Measurements from ENCODE around the gene FAM13A.

The FAM13A gene

DNA sequence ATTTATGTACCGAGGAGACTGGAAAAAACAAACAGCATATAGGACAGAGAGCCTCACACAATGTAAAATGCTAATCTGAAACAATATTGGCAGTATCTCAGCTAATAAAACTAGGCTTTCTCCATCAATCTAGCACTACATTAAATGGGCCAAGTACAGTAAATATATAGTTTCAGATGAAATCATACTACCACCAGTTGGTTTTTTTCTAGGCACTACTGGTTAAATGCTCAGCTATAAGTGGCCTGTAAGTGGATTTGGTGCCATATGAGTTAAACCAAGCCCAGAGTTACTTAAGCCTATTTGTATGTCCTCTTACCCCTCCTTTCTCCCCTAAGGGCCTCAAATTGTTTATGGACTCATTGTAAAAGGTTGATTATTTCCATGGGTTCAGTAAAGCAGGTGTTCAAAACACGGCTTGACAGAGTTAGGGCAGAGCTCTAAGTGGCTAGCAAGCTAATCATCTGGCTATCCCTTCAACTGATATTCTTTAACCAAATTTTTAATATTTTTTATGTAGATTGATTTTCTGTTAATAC is 57.5 kb downstream of the FAM13A start:
- Histone ChIP-seq H3K4me1 (ENCODE audit: control insufficient read depth, insufficient read depth, low read length) (peaks cover 20% of the 10 kb centered on the region), H3K36me3 (ENCODE audit: control insufficient read depth in 2 of 2, insufficient read depth in 1 of 2, low read length in 2 of 2) (no peaks in the 10 kb centered on the region), H3K27ac (ENCODE audit: extremely low read depth, low read depth, low read length) (no peak overlapping the region), H3K9me3 (ENCODE audit: control insufficient read depth, insufficient read depth, low read depth, low read length) (no peaks in the 10 kb centered on the region), H3K4me3 (ENCODE audit: low read depth, low read length) (no peak overlapping the region)
- ChIA-PET CTCF (no interaction called here), POLR2A (no interaction called here)
- TF ChIP-seq, protein P1, sequence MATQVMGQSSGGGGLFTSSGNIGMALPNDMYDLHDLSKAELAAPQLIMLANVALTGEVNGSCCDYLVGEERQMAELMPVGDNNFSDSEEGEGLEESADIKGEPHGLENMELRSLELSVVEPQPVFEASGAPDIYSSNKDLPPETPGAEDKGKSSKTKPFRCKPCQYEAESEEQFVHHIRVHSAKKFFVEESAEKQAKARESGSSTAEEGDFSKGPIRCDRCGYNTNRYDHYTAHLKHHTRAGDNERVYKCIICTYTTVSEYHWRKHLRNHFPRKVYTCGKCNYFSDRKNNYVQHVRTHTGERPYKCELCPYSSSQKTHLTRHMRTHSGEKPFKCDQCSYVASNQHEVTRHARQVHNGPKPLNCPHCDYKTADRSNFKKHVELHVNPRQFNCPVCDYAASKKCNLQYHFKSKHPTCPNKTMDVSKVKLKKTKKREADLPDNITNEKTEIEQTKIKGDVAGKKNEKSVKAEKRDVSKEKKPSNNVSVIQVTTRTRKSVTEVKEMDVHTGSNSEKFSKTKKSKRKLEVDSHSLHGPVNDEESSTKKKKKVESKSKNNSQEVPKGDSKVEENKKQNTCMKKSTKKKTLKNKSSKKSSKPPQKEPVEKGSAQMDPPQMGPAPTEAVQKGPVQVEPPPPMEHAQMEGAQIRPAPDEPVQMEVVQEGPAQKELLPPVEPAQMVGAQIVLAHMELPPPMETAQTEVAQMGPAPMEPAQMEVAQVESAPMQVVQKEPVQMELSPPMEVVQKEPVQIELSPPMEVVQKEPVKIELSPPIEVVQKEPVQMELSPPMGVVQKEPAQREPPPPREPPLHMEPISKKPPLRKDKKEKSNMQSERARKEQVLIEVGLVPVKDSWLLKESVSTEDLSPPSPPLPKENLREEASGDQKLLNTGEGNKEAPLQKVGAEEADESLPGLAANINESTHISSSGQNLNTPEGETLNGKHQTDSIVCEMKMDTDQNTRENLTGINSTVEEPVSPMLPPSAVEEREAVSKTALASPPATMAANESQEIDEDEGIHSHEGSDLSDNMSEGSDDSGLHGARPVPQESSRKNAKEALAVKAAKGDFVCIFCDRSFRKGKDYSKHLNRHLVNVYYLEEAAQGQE (tag by site-specific recombination; IDR thresholded peaks at IDR 0.05), result no peak
- TF ChIP-seq, protein P2, sequence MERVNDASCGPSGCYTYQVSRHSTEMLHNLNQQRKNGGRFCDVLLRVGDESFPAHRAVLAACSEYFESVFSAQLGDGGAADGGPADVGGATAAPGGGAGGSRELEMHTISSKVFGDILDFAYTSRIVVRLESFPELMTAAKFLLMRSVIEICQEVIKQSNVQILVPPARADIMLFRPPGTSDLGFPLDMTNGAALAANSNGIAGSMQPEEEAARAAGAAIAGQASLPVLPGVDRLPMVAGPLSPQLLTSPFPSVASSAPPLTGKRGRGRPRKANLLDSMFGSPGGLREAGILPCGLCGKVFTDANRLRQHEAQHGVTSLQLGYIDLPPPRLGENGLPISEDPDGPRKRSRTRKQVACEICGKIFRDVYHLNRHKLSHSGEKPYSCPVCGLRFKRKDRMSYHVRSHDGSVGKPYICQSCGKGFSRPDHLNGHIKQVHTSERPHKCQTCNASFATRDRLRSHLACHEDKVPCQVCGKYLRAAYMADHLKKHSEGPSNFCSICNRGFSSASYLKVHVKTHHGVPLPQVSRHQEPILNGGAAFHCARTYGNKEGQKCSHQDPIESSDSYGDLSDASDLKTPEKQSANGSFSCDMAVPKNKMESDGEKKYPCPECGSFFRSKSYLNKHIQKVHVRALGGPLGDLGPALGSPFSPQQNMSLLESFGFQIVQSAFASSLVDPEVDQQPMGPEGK (tag by site-specific recombination; IDR thresholded peaks at IDR 0.05), result no peak
- TF ChIP-seq ZBTB21 (tag by site-specific recombination; IDR thresholded peaks at IDR 0.05) (no peak), ZNF843 (tag by site-specific recombination; IDR thresholded peaks at IDR 0.05) (peak; percentile 38; the same call in 1 of the 2 replicates), ZNF404 (tag by site-specific recombination; IDR thresholded peaks at IDR 0.05) (no peak), ZNF37A (tag by site-specific recombination; IDR thresholded peaks at IDR 0.05) (no peak), PRDM1 (tag by site-specific recombination; IDR thresholded peaks at IDR 0.05) (no peak), ZNF354C (tag by site-specific recombination; IDR thresholded peaks at IDR 0.05; ENCODE audit: borderline replicate concordance, low read depth) (no peak), OVOL3 (tag by site-specific recombination; IDR thresholded peaks at IDR 0.05) (no peak), ZNF76 (tag by site-specific recombination; IDR thresholded peaks at IDR 0.05; ENCODE audit: borderline replicate concordance, low read depth) (no peak), BCL11A (tag by site-specific recombination; IDR thresholded peaks at IDR 0.05; ENCODE audit: low read depth) (no peak), ZNF266 (tag by site-specific recombination; IDR thresholded peaks at IDR 0.05; ENCODE audit: low read depth) (no peak), ZNF660 (tag by site-specific recombination; IDR thresholded peaks at IDR 0.05) (no peak), SCRT1 (tag by site-specific recombination; IDR thresholded peaks at IDR 0.05; ENCODE audit: borderline replicate concordance) (no peak), KLF16 (tag by site-specific recombination; IDR thresholded peaks at IDR 0.05) (no peak), ZNF239 (tag by site-specific recombination; IDR thresholded peaks at IDR 0.05) (no peak), ZNF664 (tag by site-specific recombination; IDR thresholded peaks at IDR 0.05) (peak; percentile 36; the same call in 1 of the 2 replicates), FEZF1 (tag by site-specific recombination; IDR thresholded peaks at IDR 0.05) (peak; percentile 66), EGR2 (tag by site-specific recombination; IDR thresholded peaks at IDR 0.05; ENCODE audit: low read depth) (no peak)
- TF ChIP-seq, protein P3, sequence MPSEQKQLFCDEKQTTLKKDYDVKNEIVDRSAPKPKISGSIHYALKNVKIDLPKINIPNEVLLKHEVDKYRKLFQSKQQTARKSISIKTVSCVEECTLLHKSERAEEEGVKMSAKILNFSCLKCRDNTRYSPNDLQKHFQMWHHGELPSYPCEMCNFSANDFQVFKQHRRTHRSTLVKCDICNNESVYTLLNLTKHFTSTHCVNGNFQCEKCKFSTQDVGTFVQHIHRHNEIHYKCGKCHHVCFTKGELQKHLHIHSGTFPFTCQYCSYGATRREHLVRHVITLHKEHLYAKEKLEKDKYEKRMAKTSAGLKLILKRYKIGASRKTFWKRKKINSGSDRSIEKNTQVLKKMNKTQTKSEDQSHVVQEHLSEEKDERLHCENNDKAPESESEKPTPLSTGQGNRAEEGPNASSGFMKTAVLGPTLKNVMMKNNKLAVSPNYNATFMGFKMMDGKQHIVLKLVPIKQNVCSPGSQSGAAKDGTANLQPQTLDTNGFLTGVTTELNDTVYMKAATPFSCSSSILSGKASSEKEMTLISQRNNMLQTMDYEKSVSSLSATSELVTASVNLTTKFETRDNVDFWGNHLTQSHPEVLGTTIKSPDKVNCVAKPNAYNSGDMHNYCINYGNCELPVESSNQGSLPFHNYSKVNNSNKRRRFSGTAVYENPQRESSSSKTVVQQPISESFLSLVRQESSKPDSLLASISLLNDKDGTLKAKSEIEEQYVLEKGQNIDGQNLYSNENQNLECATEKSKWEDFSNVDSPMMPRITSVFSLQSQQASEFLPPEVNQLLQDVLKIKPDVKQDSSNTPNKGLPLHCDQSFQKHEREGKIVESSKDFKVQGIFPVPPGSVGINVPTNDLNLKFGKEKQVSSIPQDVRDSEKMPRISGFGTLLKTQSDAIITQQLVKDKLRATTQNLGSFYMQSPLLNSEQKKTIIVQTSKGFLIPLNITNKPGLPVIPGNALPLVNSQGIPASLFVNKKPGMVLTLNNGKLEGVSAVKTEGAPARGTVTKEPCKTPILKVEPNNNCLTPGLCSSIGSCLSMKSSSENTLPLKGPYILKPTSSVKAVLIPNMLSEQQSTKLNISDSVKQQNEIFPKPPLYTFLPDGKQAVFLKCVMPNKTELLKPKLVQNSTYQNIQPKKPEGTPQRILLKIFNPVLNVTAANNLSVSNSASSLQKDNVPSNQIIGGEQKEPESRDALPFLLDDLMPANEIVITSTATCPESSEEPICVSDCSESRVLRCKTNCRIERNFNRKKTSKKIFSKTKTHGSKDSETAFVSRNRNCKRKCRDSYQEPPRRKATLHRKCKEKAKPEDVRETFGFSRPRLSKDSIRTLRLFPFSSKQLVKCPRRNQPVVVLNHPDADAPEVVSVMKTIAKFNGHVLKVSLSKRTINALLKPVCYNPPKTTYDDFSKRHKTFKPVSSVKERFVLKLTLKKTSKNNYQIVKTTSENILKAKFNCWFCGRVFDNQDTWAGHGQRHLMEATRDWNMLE (tag by site-specific recombination; conservative IDR thresholded peaks at IDR 0.05; ENCODE audit: low read depth), result no peak
- TF ChIP-seq, protein P4, sequence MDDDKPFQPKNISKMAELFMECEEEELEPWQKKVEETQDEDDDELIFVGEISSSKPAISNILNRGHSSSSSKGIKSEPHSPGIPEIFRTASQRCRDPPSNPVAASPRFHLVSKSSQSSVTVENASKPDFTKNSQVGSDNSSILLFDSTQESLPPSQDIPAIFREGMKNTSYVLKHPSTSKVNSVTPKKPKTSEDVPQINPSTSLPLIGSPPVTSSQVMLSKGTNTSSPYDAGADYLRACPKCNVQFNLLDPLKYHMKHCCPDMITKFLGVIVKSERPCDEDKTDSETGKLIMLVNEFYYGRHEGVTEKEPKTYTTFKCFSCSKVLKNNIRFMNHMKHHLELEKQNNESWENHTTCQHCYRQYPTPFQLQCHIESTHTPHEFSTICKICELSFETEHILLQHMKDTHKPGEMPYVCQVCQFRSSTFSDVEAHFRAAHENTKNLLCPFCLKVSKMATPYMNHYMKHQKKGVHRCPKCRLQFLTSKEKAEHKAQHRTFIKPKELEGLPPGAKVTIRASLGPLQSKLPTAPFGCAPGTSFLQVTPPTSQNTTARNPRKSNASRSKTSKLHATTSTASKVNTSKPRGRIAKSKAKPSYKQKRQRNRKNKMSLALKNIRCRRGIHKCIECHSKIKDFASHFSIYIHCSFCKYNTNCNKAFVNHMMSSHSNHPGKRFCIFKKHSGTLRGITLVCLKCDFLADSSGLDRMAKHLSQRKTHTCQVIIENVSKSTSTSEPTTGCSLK (tag by site-specific recombination; IDR thresholded peaks at IDR 0.05), result no peak
- TF ChIP-seq, protein P5, sequence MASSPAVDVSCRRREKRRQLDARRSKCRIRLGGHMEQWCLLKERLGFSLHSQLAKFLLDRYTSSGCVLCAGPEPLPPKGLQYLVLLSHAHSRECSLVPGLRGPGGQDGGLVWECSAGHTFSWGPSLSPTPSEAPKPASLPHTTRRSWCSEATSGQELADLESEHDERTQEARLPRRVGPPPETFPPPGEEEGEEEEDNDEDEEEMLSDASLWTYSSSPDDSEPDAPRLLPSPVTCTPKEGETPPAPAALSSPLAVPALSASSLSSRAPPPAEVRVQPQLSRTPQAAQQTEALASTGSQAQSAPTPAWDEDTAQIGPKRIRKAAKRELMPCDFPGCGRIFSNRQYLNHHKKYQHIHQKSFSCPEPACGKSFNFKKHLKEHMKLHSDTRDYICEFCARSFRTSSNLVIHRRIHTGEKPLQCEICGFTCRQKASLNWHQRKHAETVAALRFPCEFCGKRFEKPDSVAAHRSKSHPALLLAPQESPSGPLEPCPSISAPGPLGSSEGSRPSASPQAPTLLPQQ (tag by site-specific recombination; IDR thresholded peaks at IDR 0.05), result no peak
